Liver (tissue), 9 donors: ENCODE data around the gene AHCY. TPM values are rescaled to one million over a fixed set of nuclear protein-coding genes. Genes with fewer than 3 reads are reported as not detected.

Experiments
- DNase-seq: peaks from one replicate; pipeline ENCODE4 v3.0.0-alpha.2; 2017; ENCODE audit warnings: low spot score
- H3K27ac ChIP-seq, 2 donors: one replicate each; pipeline ENCODE4 v1.7.0; 2013; ENCODE audit warnings: inconsistent platforms in 2 of 2, low read length in 2 of 2, control low read depth in 1 of 2, low read depth in 1 of 2, mild to moderate bottlenecking in 1 of 2
- H3K27me3 ChIP-seq, 4 donors: one replicate each; pipeline versions ENCODE4 v1.6.1 to v1.7.0; 2013; ENCODE audit warnings: low read length in 3 of 4, inconsistent platforms in 1 of 4, mild to moderate bottlenecking in 1 of 4, moderate library complexity in 1 of 4; ENCODE audit not compliant: control insufficient read depth in 4 of 4, insufficient read depth in 4 of 4
- H3K36me3 ChIP-seq, 4 donors: one replicate each; pipeline versions ENCODE4 v1.6.1 to v1.7.0; 2013; ENCODE audit warnings: low read length in 3 of 4, mild to moderate bottlenecking in 3 of 4, low read depth in 1 of 4, moderate library complexity in 1 of 4; ENCODE audit not compliant: control insufficient read depth in 4 of 4, insufficient read depth in 3 of 4
- H3K4me1 ChIP-seq, 4 donors: one replicate each; pipeline versions ENCODE4 v1.6.1 to v1.7.0; 2013; ENCODE audit warnings: low read length in 3 of 4, mild to moderate bottlenecking in 3 of 4, moderate library complexity in 1 of 4; ENCODE audit not compliant: control insufficient read depth in 4 of 4, insufficient read depth in 4 of 4
- H3K4me3 ChIP-seq, 3 donors: one replicate each; pipeline versions ENCODE4 v1.6.1 to v1.7.0; 2013; ENCODE audit warnings: low read length in 3 of 3, control low read depth in 1 of 3, low read depth in 1 of 3, mild to moderate bottlenecking in 1 of 3
- H3K9ac ChIP-seq, 2 donors: one replicate each; pipeline ENCODE4 v1.7.0; 2013; ENCODE audit warnings: low read length in 2 of 2, mild to moderate bottlenecking in 2 of 2, moderate library complexity in 2 of 2, control low read depth in 1 of 2, low read depth in 1 of 2
- H3K9me3 ChIP-seq, 4 donors: one replicate each; pipeline versions ENCODE4 v1.6.1 to v1.7.0; 2013; ENCODE audit warnings: low read length in 3 of 4; ENCODE audit not compliant: control insufficient read depth in 4 of 4
- ATF3 ChIP-seq: IDR thresholded peaks from 2 replicates; pipeline ENCODE4 v1.6.1; 2016; ENCODE audit warnings: antibody characterized with exemption
- EGR1 ChIP-seq, 2 donors: IDR thresholded peaks; 2 replicates each; pipeline ENCODE4 v1.6.1; 2016 to 2018; ENCODE audit warnings: antibody characterized with exemption in 2 of 2, low read depth in 2 of 2
- GABPA ChIP-seq, 2 donors: IDR thresholded peaks in 1 of 2; conservative IDR thresholded peaks in 1 of 2; 2 replicates each; pipeline ENCODE4 v1.6.1; 2016; ENCODE audit warnings: antibody characterized with exemption in 2 of 2, mild to moderate bottlenecking in 1 of 2, moderate library complexity in 1 of 2
- HNF4A ChIP-seq, 2 donors: conservative IDR thresholded peaks; 2 replicates each; pipeline ENCODE4 v1.6.1; 2016; ENCODE audit warnings: antibody characterized with exemption in 2 of 2, mild to moderate bottlenecking in 2 of 2
- HNF4G ChIP-seq: IDR thresholded peaks from 2 replicates; pipeline ENCODE4 v1.6.1; 2016; ENCODE audit warnings: antibody characterized with exemption
- MAX ChIP-seq: IDR thresholded peaks from 2 replicates; pipeline ENCODE4 v1.6.1; 2016; ENCODE audit warnings: antibody characterized with exemption
- RAD21 ChIP-seq, 2 donors: IDR thresholded peaks; 2 replicates each; pipeline ENCODE4 v1.6.1; 2016; ENCODE audit warnings: antibody characterized with exemption in 2 of 2, mild to moderate bottlenecking in 2 of 2
- RXRA ChIP-seq, 2 donors: IDR thresholded peaks; 2 replicates each; pipeline ENCODE4 v1.6.1; 2017 to 2018; ENCODE audit warnings: antibody characterized with exemption in 2 of 2, mild to moderate bottlenecking in 1 of 2
- SP1 ChIP-seq: IDR thresholded peaks from 2 replicates; pipeline ENCODE4 v1.6.1; 2018; ENCODE audit warnings: antibody characterized with exemption, mild to moderate bottlenecking
- TAF1 ChIP-seq: conservative IDR thresholded peaks from 2 replicates; pipeline ENCODE4 v1.6.1; 2016; ENCODE audit warnings: antibody characterized with exemption, mild to moderate bottlenecking
- YY1 ChIP-seq: IDR thresholded peaks from 2 replicates; pipeline ENCODE4 v1.6.1; 2016; ENCODE audit warnings: antibody characterized with exemption, mild to moderate bottlenecking
- WGBS: extraction: QIAGEN DNeasy Blood & Tissue Kit; methylation state at CpG from one replicate; pipeline ENCODE4 v1.1.7; 2013; 5-methylcytosine and 5-hydroxymethylcytosine counted together
- polyA plus RNA-seq, 2 donors: library from polyadenylated mRNA; stranded (reverse) in 1 of 2; unstranded in 1 of 2; fragments of 200-250 nt in 1 of 2; fragments of >200 nt in 1 of 2; fragmentation: Nextera tagmentation in 1 of 2; extraction: Ambion mirVana in 1 of 2; gene quantifications; one replicate each; pipeline versions ENCODE4 v1.2.1 to v1.2.3, GENCODE V29; 2013 to 2015
- total RNA-seq, 2 donors: library from RNA; depleted of rRNA; stranded (reverse); fragments of >200 nt; gene quantifications; one replicate each; pipeline ENCODE4 v1.2.3, GENCODE V29; 2014
- TF ChIP-seq, protein P1 (sequence below): IDR thresholded peaks from 2 replicates; pipeline ENCODE4 v1.6.1; 2016; ENCODE audit warnings: antibody characterized with exemption
- TF ChIP-seq, protein P2 (sequence below): IDR thresholded peaks from 2 replicates; pipeline ENCODE4 v1.6.1; 2016; ENCODE audit warnings: antibody characterized with exemption, mild to moderate bottlenecking
- TF ChIP-seq, protein P3 (sequence below): fragments of 150-350 bp; IDR thresholded peaks from 2 replicates; pipeline ENCODE4 v1.5.1; 2017; ENCODE audit warnings: improper control_type of control experiment, low read depth, low read length; ENCODE audit not compliant: missing input control
- donor health status: healthy.
- donor health status: healthy.
- donor health status: healthy.
- donor health status: healthy.
- donor health status: healthy.

AHCY gene
- total and polyA plus RNA-seq, 4 donors = 56.0 to 138 (median 113) TPM

GRCh38 chr20:34305333-34306230 lies 2.4 kb upstream of the AHCY start:
- Histone ChIP-seq H3K4me3 (no peak overlapping the region), H3K27me3 (no peaks in the 10 kb centered on the region), H3K9ac (no peak overlapping the region), H3K4me1 (peaks cover 10 to 37% (median 31%) of the 10 kb centered on the region in 4 donors), H3K36me3 (no peaks in the 10 kb centered on the region), H3K9me3 (no peaks in the 10 kb centered on the region), H3K27ac (peak overlapping the region; percentile 24 to 28)
- TF ChIP-seq RXRA (IDR thresholded peaks at IDR 0.05) (peak; percentile 5 to 23), HNF4A (conservative IDR thresholded peaks at IDR 0.05) (peak in 1 of 2 donors; percentile 37), MAX (no peak), RAD21 (IDR thresholded peaks at IDR 0.05) (no peak), TAF1 (no peak), EGR1 (IDR thresholded peaks at IDR 0.05; ENCODE audit: low read depth in 2 of 2) (no peak), HNF4G (no peak), SP1 (peak; percentile 12), YY1 (no peak), ATF3 (no peak), GABPA (IDR thresholded peaks at IDR 0.05 in 1 of 2, conservative IDR thresholded peaks at IDR 0.05 in 1 of 2) (no peak)
- TF ChIP-seq, protein P1, sequence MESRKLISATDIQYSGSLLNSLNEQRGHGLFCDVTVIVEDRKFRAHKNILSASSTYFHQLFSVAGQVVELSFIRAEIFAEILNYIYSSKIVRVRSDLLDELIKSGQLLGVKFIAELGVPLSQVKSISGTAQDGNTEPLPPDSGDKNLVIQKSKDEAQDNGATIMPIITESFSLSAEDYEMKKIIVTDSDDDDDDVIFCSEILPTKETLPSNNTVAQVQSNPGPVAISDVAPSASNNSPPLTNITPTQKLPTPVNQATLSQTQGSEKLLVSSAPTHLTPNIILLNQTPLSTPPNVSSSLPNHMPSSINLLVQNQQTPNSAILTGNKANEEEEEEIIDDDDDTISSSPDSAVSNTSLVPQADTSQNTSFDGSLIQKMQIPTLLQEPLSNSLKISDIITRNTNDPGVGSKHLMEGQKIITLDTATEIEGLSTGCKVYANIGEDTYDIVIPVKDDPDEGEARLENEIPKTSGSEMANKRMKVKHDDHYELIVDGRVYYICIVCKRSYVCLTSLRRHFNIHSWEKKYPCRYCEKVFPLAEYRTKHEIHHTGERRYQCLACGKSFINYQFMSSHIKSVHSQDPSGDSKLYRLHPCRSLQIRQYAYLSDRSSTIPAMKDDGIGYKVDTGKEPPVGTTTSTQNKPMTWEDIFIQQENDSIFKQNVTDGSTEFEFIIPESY = no peak
- TF ChIP-seq, protein P2, sequence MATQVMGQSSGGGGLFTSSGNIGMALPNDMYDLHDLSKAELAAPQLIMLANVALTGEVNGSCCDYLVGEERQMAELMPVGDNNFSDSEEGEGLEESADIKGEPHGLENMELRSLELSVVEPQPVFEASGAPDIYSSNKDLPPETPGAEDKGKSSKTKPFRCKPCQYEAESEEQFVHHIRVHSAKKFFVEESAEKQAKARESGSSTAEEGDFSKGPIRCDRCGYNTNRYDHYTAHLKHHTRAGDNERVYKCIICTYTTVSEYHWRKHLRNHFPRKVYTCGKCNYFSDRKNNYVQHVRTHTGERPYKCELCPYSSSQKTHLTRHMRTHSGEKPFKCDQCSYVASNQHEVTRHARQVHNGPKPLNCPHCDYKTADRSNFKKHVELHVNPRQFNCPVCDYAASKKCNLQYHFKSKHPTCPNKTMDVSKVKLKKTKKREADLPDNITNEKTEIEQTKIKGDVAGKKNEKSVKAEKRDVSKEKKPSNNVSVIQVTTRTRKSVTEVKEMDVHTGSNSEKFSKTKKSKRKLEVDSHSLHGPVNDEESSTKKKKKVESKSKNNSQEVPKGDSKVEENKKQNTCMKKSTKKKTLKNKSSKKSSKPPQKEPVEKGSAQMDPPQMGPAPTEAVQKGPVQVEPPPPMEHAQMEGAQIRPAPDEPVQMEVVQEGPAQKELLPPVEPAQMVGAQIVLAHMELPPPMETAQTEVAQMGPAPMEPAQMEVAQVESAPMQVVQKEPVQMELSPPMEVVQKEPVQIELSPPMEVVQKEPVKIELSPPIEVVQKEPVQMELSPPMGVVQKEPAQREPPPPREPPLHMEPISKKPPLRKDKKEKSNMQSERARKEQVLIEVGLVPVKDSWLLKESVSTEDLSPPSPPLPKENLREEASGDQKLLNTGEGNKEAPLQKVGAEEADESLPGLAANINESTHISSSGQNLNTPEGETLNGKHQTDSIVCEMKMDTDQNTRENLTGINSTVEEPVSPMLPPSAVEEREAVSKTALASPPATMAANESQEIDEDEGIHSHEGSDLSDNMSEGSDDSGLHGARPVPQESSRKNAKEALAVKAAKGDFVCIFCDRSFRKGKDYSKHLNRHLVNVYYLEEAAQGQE = no peak
- TF ChIP-seq, protein P3, sequence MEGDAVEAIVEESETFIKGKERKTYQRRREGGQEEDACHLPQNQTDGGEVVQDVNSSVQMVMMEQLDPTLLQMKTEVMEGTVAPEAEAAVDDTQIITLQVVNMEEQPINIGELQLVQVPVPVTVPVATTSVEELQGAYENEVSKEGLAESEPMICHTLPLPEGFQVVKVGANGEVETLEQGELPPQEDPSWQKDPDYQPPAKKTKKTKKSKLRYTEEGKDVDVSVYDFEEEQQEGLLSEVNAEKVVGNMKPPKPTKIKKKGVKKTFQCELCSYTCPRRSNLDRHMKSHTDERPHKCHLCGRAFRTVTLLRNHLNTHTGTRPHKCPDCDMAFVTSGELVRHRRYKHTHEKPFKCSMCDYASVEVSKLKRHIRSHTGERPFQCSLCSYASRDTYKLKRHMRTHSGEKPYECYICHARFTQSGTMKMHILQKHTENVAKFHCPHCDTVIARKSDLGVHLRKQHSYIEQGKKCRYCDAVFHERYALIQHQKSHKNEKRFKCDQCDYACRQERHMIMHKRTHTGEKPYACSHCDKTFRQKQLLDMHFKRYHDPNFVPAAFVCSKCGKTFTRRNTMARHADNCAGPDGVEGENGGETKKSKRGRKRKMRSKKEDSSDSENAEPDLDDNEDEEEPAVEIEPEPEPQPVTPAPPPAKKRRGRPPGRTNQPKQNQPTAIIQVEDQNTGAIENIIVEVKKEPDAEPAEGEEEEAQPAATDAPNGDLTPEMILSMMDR = no peak
- 65% methylated on average over 19 of the region's 19 CpGs for WGBS
- no peak for DNase-seq
